ENCODE data around the gene SYT9. TPM values are rescaled to one million over a fixed set of nuclear protein-coding genes. Genes with fewer than 3 reads are reported as not detected.

The SYT9 gene
- total and polyA plus RNA-seq, 2 donors (not counting 1 experiment from before 2014, with no cell fraction given), result not detected

GRCh38 chr11:7351228-7351627, 99.5 kb downstream of the SYT9 start:
- intact Hi-C loops (cut with micrococcal nuclease), result loop anchor here (5.0 to 10.0 kb wide), 2 partner anchors 174 to 254 kb away; no protein-coding TSS in a partner anchor
- POLR2A ChIA-PET, result no interaction called here
- H3K27me3 Mint-ChIP-seq, result peaks cover 20% of the 10 kb centered on the region

More at GRCh38 chr11:7351228-7351627, 99.5 kb downstream of the SYT9 start:
- H3K27ac Mint-ChIP-seq, result no peak overlapping the region
- no peaks in the 10 kb centered on the region for H3K9me3 Mint-ChIP-seq (ENCODE audit: insufficient read depth)
- no peaks in the 10 kb centered on the region for H3K9me3 ChIP-seq (ENCODE audit: control extremely low read depth in 1 of 3, control insufficient read depth in 2 of 3, insufficient read depth in 1 of 3, low read length in 2 of 3)
- peaks cover 0 to 5% (median 2%) of the 10 kb centered on the region in 4 experiments for H3K27me3 ChIP-seq (replicated peaks in 1 of 4; ENCODE audit: control extremely low read depth in 1 of 4, control insufficient read depth in 3 of 4, insufficient read depth in 4 of 4, low read length in 3 of 4)
- H3K4me3 Mint-ChIP-seq, result no peak overlapping the region
- WGBS (ENCODE audit: insufficient coverage), result 88% methylated on average over 2 of the region's 5 CpGs
- no peak overlapping the region for H3K4me3 ChIP-seq (ENCODE audit: control extremely low read depth in 1 of 5, extremely low read depth in 1 of 5, insufficient read depth in 1 of 5, low read depth in 2 of 5, low read length in 4 of 5)
- H3K36me3 ChIP-seq (replicated peaks in 1 of 2; ENCODE audit: control extremely low read depth in 1 of 2, control insufficient read depth in 1 of 2, extremely low read depth in 1 of 2, insufficient read depth in 2 of 2, low read length in 1 of 2), result no peaks in the 10 kb centered on the region
- ATAC-seq (ENCODE audit: low read depth), result no peak
- CTCF ChIA-PET, result interaction anchor here (1.4 to 4.7 kb wide), 4 partner anchors 89 to 316 kb away, joined by 5 to 53 read pairs (median 20); no protein-coding TSS in a partner anchor
- H2AFZ ChIP-seq (ENCODE audit: insufficient read depth, low read depth, low read length, poor library complexity, severe bottlenecking), result no peak overlapping the region
- H3K27ac ChIP-seq (ENCODE audit: low read length in 2 of 2), result no peak overlapping the region
- H3K4me2 ChIP-seq (replicated peaks; ENCODE audit: low read depth, low read length, poor library complexity, severe bottlenecking), result no peak overlapping the region
- peaks cover 2% of the 10 kb centered on the region for H3K4me1 Mint-ChIP-seq
- TF ChIP-seq CTCF (IDR thresholded peaks at IDR 0.05) (no peak), EZH2 (IDR thresholded peaks at IDR 0.05; ENCODE audit: borderline replicate concordance, insufficient read depth, low read depth, low read length, poor library complexity, severe bottlenecking) (no peak)
- peaks cover 0 to 3% of the 10 kb centered on the region in 2 donors for H3K4me1 ChIP-seq (ENCODE audit: control insufficient read depth in 2 of 2, insufficient read depth in 2 of 2, low read length in 2 of 2)
- H3K79me2 ChIP-seq (ENCODE audit: control insufficient read depth, insufficient read depth, low read length), result no peaks in the 10 kb centered on the region
- DNase-seq, result no peak
- no peak overlapping the region for H3K9ac ChIP-seq (ENCODE audit: low read length)
- no peaks in the 10 kb centered on the region for H4K20me1 ChIP-seq (ENCODE audit: control insufficient read depth, insufficient read depth, low read length, poor library complexity, severe bottlenecking)

All from B cell (primary cell).